Measurements from ENCODE around the gene KRT36.

KRT36 gene

GRCh38 chr17:41490000-41490990 is 585 bp upstream of the KRT36 start:
- no peaks in the 10 kb centered on the region for H3K79me2 ChIP-seq (ENCODE audit: control insufficient read depth, low read length)
- H3K27ac ChIP-seq (ENCODE audit: low read depth, low read length) = no peak overlapping the region
- H3K4me3 ChIP-seq (ENCODE audit: low read length) = no peak overlapping the region
- no peaks in the 10 kb centered on the region for H3K36me3 ChIP-seq (ENCODE audit: control insufficient read depth, low read length)
- no peak overlapping the region for H3K4me2 ChIP-seq (ENCODE audit: low read length)
- H3K9me2 ChIP-seq (replicated peaks; ENCODE audit: control insufficient read depth, low read length) = no peaks in the 10 kb centered on the region
- H3K27me3 ChIP-seq (ENCODE audit: control insufficient read depth, low read length) = no peaks in the 10 kb centered on the region
- TF ChIP-seq EZH2phosphoT487 (IDR thresholded peaks at IDR 0.05; ENCODE audit: borderline replicate concordance, low read length) = no peak
- no peaks in the 10 kb centered on the region for H3K9me3 ChIP-seq (ENCODE audit: control insufficient read depth, insufficient read depth, low read length)
- no peaks in the 10 kb centered on the region for H4K20me1 ChIP-seq (ENCODE audit: control insufficient read depth, insufficient read depth, low read depth, low read length)
- H3F3A ChIP-seq (ENCODE audit: control insufficient read depth, insufficient read depth) = no peaks in the 10 kb centered on the region
- no peaks in the 10 kb centered on the region for H3K4me1 ChIP-seq (ENCODE audit: control insufficient read depth, low read length)

GRCh38 chr17:41486809-41487530 is 2.7 kb downstream of the KRT36 start:
- H3K4me1 ChIP-seq (ENCODE audit: control insufficient read depth, low read length) = no peaks in the 10 kb centered on the region
- H3K4me3 ChIP-seq (ENCODE audit: low read length) = no peak overlapping the region
- H3K79me2 ChIP-seq (ENCODE audit: control insufficient read depth, low read length) = no peaks in the 10 kb centered on the region
- H3K9me2 ChIP-seq (replicated peaks; ENCODE audit: control insufficient read depth, low read length) = no peaks in the 10 kb centered on the region
- H3K27me3 ChIP-seq (ENCODE audit: control insufficient read depth, low read length) = no peaks in the 10 kb centered on the region
- no peak overlapping the region for H3K4me2 ChIP-seq (ENCODE audit: low read length)
- no peak overlapping the region for H3K27ac ChIP-seq (ENCODE audit: low read depth, low read length)
- H4K20me1 ChIP-seq (ENCODE audit: control insufficient read depth, insufficient read depth, low read depth, low read length) = no peaks in the 10 kb centered on the region
- H3K36me3 ChIP-seq (ENCODE audit: control insufficient read depth, low read length) = no peaks in the 10 kb centered on the region
- H3K9me3 ChIP-seq (ENCODE audit: control insufficient read depth, insufficient read depth, low read length) = no peaks in the 10 kb centered on the region
- TF ChIP-seq, protein P1, sequence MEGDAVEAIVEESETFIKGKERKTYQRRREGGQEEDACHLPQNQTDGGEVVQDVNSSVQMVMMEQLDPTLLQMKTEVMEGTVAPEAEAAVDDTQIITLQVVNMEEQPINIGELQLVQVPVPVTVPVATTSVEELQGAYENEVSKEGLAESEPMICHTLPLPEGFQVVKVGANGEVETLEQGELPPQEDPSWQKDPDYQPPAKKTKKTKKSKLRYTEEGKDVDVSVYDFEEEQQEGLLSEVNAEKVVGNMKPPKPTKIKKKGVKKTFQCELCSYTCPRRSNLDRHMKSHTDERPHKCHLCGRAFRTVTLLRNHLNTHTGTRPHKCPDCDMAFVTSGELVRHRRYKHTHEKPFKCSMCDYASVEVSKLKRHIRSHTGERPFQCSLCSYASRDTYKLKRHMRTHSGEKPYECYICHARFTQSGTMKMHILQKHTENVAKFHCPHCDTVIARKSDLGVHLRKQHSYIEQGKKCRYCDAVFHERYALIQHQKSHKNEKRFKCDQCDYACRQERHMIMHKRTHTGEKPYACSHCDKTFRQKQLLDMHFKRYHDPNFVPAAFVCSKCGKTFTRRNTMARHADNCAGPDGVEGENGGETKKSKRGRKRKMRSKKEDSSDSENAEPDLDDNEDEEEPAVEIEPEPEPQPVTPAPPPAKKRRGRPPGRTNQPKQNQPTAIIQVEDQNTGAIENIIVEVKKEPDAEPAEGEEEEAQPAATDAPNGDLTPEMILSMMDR (IDR thresholded peaks at IDR 0.05; ENCODE audit: low read depth, low read length, poor library complexity, severe bottlenecking) = peak; percentile 72
- TF ChIP-seq EZH2phosphoT487 (IDR thresholded peaks at IDR 0.05; ENCODE audit: borderline replicate concordance, low read length) = no peak
- no peaks in the 10 kb centered on the region for H3F3A ChIP-seq (ENCODE audit: control insufficient read depth, insufficient read depth)

GRCh38 chr17:41486316-41486715 is 3.4 kb downstream of the KRT36 start:
- Histone ChIP-seq H3F3A (ENCODE audit: control insufficient read depth, insufficient read depth) (no peaks in the 10 kb centered on the region), H3K4me2 (ENCODE audit: low read length) (no peak overlapping the region)
- TF ChIP-seq EZH2phosphoT487 (IDR thresholded peaks at IDR 0.05; ENCODE audit: borderline replicate concordance, low read length) = no peak
- TF ChIP-seq, protein P1 (IDR thresholded peaks at IDR 0.05; ENCODE audit: low read depth, low read length, poor library complexity, severe bottlenecking) = no peak

More at GRCh38 chr17:41486316-41486715, 3.4 kb downstream of the KRT36 start:
- Histone ChIP-seq H3K27me3 (ENCODE audit: control insufficient read depth, low read length) (no peaks in the 10 kb centered on the region), H3K79me2 (ENCODE audit: control insufficient read depth, low read length) (no peaks in the 10 kb centered on the region), H3K4me3 (ENCODE audit: low read length) (no peak overlapping the region), H3K36me3 (ENCODE audit: control insufficient read depth, low read length) (no peaks in the 10 kb centered on the region), H4K20me1 (ENCODE audit: control insufficient read depth, insufficient read depth, low read depth, low read length) (no peaks in the 10 kb centered on the region), H3K27ac (ENCODE audit: low read depth, low read length) (no peak overlapping the region), H3K4me1 (ENCODE audit: control insufficient read depth, low read length) (no peaks in the 10 kb centered on the region), H3K9me2 (replicated peaks; ENCODE audit: control insufficient read depth, low read length) (no peaks in the 10 kb centered on the region), H3K9me3 (ENCODE audit: control insufficient read depth, insufficient read depth, low read length) (no peaks in the 10 kb centered on the region)
